Measurements from ENCODE around the gene MTA3.

DNA sequence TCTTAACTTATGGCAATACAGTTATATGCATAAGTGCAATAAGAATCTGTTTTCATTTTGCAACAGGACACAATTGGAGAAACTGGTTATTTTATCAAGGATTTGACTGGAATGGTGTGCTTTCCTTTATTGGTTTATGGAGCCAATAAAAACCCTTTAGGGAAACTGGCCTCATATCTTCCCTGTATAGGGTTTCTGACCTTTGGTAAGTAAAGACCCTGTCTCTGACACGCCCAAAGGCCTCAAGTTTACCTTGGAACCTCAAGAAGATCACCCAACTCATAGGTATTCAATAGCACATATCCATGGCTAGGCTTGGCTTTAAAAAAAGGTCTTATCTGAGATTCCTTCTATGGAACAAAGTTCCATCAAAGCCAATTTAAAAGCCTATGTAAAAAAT, 212.7 kb downstream of the MTA3 start:
- TF ChIP-seq GATA2 (IDR thresholded peaks at IDR 0.05; ENCODE audit: low read depth, low read length) (no peak), GATA3 (IDR thresholded peaks at IDR 0.05; ENCODE audit: low read depth, low read length) (no peak)
